Endothelial cell of umbilical vein (primary cell): ENCODE measurements around the gene OR56B1. TPM values are rescaled to one million over a fixed set of nuclear protein-coding genes. Genes with fewer than 3 reads are reported as not detected.
"Not testable (repeated sequence)": the region's sequence is repeated elsewhere in the genome, so short reads cannot be mapped to it uniquely, and the experiment has no call there.

Experiments used
- BruUV-seq: library from RNA; stranded (reverse); fragments of 400-500 nt; replicated peaks from 2 replicates; lab custom pipeline; 2021; lab: Mats Ljungman, UMichigan
- CTCF ChIA-PET: fragments of 300-600, 350-600 bp; sonication (Branson Sonifier 250); formaldehyde crosslinking; loops from one replicate; lab custom pipeline; 2021; ENCODE audit warnings: antibody characterized with exemption, inconsistent platforms; lab: Charles Lee
- POLR2A ChIA-PET: fragments of 300-600, 350-600 bp; sonication (Branson Sonifier 250); formaldehyde crosslinking; loops from one replicate; lab custom pipeline; 2021; ENCODE audit warnings: antibody characterized with exemption, inconsistent platforms; lab: Charles Lee
- DNase-seq: peaks from one replicate; pipeline ENCODE4 v3.0.0-alpha.2; 2011; ENCODE audit warnings: low read depth, low spot score
- FAIRE-seq: peaks from 2 replicates; lab custom pipeline; 2011; peaks lifted over from hg19 to GRCh38; lab: Jason Lieb, UNC
- H2AFZ ChIP-seq: 2 replicates; pipeline ENCODE4 v1.6.0; 2012; ENCODE audit warnings: low read depth, low read length, control low read depth, inconsistent platforms
- H3K27ac ChIP-seq: 2 replicates; pipeline ENCODE4 v1.5.1; 2011; ENCODE audit warnings: low read depth, mild to moderate bottlenecking, control low read depth, low read length, moderate library complexity; ENCODE audit not compliant: insufficient read depth
- H3K27me3 ChIP-seq, 2 experiments: 2 replicates each; pipeline versions ENCODE4 v1.6.0 to v1.6.1; 2011; ENCODE audit warnings: low read length in 2 of 2, mixed read lengths in 1 of 2; ENCODE audit not compliant: control insufficient read depth in 2 of 2, insufficient read depth in 2 of 2
- H3K36me3 ChIP-seq, 2 experiments: 2 replicates in 1 of 2; 3 replicates in 1 of 2; pipeline ENCODE4 v1.5.1; 2011; ENCODE audit warnings: low read length in 2 of 2, mild to moderate bottlenecking in 1 of 2, moderate library complexity in 1 of 2; ENCODE audit not compliant: control insufficient read depth in 2 of 2, insufficient read depth in 2 of 2; ENCODE audit errors: extremely low read depth in 1 of 2
- H3K4me1 ChIP-seq: 3 replicates; pipeline ENCODE4 v1.5.1; 2011; ENCODE audit warnings: mild to moderate bottlenecking, low read length; ENCODE audit not compliant: control insufficient read depth, insufficient read depth; ENCODE audit errors: extremely low read depth
- H3K4me2 ChIP-seq: 2 replicates; pipeline ENCODE4 v1.6.1; 2011; ENCODE audit warnings: low read length, control low read depth, mixed read lengths; ENCODE audit not compliant: insufficient read depth
- H3K4me3 ChIP-seq, 3 experiments: fragments of 200-600 bp in 1 of 3; sonication (generic), shearing (Covaris generic) in 1 of 3; replicated peaks in 1 of 3; 2 replicates each; pipeline ENCODE4 v1.5.1; 2011 to 2016; ENCODE audit warnings: control low read depth in 3 of 3, low read length in 3 of 3, mild to moderate bottlenecking in 2 of 3, inconsistent platforms in 1 of 3, low read depth in 1 of 3, moderate library complexity in 1 of 3; ENCODE audit not compliant: insufficient read depth in 1 of 3
- H3K79me2 ChIP-seq: 2 replicates; pipeline ENCODE4 v1.6.0; 2012; ENCODE audit warnings: low read length, inconsistent platforms; ENCODE audit not compliant: control insufficient read depth, insufficient read depth
- H3K9ac ChIP-seq: replicated peaks from 2 replicates; pipeline ENCODE3; 2011; ENCODE audit warnings: low read length, control low read depth; ENCODE audit not compliant: insufficient read depth; ENCODE audit errors: extremely low read depth
- H3K9me1 ChIP-seq: replicated peaks from 3 replicates; pipeline ENCODE4 v1.6.0; 2011; ENCODE audit warnings: mild to moderate bottlenecking, low read length; ENCODE audit not compliant: control insufficient read depth, insufficient read depth; ENCODE audit errors: extremely low read depth
- H3K9me3 ChIP-seq: replicated peaks from 2 replicates; pipeline ENCODE4 v1.5.1; 2012; ENCODE audit warnings: low read length, inconsistent platforms; ENCODE audit not compliant: control insufficient read depth, insufficient read depth
- H4K20me1 ChIP-seq: replicated peaks from 2 replicates; pipeline ENCODE3; 2011; ENCODE audit warnings: mild to moderate bottlenecking, low read length; ENCODE audit not compliant: control insufficient read depth, insufficient read depth; ENCODE audit errors: extremely low read depth
- CTCF ChIP-seq, 2 donors: IDR thresholded peaks; 1 replicate in 1 of 2; 2 replicates in 1 of 2; pipeline ENCODE4 v1.5.1; 2011; ENCODE audit warnings: low read length in 2 of 2, mild to moderate bottlenecking in 2 of 2, moderate library complexity in 2 of 2, control low read depth in 1 of 2, inconsistent platforms in 1 of 2, low read depth in 1 of 2; ENCODE audit not compliant: insufficient read depth in 1 of 2; ENCODE audit errors: extremely low read depth in 1 of 2
- EZH2 ChIP-seq: IDR thresholded peaks from 2 replicates; pipeline ENCODE4 v1.6.1; 2012; ENCODE audit warnings: borderline replicate concordance, low read depth, mild to moderate bottlenecking, moderate library complexity, low read length, inconsistent platforms; ENCODE audit not compliant: severe bottlenecking
- GATA2 ChIP-seq: IDR thresholded peaks from 2 replicates; pipeline ENCODE4 v1.7.0; 2011; ENCODE audit warnings: low read depth, mild to moderate bottlenecking, moderate library complexity, mixed read lengths, low read length; ENCODE audit not compliant: insufficient read length, insufficient read depth
- POLR2AphosphoS5 ChIP-seq: IDR thresholded peaks from 2 replicates; pipeline ENCODE4 v1.6.1; 2012; ENCODE audit warnings: low read depth, mild to moderate bottlenecking, control low read depth, low read length, moderate library complexity; ENCODE audit not compliant: insufficient read depth
- dilution Hi-C: fragments of 300-500 bp; cut with MboI; formaldehyde crosslinking; loops from one replicate; pipeline ENCODE4 v1.15.0; 2019; ENCODE audit warnings: low sequenced_read_pairs; ENCODE audit not compliant: extremely low pct_ligation_motif_present
- intact Hi-C: fragments of 100-400 bp; cut with micrococcal nuclease; formaldehyde crosslinking; loops from one replicate; pipeline ENCODE4 v1.10.0; 2022
- polyA plus RNA-seq, 4 experiments: library from polyadenylated mRNA; depleted of rRNA in 3 of 4; stranded (reverse) in 3 of 4; unstranded in 1 of 4; fragments of >200 nt; gene quantifications; 2 replicates each; pipeline versions ENCODE4 v1.2.1 to v1.2.3, GENCODE V29; 2011 to 2012; ENCODE audit warnings: missing spikeins in 1 of 4
- total RNA-seq: library from RNA; stranded (reverse); gene quantifications from 2 replicates; pipeline ENCODE4 v1.2.3, GENCODE V29; 2021

Gene OR56B1
- total and polyA plus RNA-seq, 2 donors (not counting 3 experiments of a cell fraction or from before 2014, with no cell fraction given), result not detected

GRCh38 chr11:5716518-5716917, 19.7 kb upstream of the OR56B1 start:
- H4K20me1 ChIP-seq, intact Hi-C loops, H3K79me2 ChIP-seq, POLR2A ChIA-PET, dilution Hi-C loops, H3K36me3 ChIP-seq, H3K27me3 ChIP-seq, H3K4me3 ChIP-seq, FAIRE-seq, H3K9me1 ChIP-seq, DNase-seq, H3K27ac ChIP-seq, CTCF ChIA-PET, H3K4me2 ChIP-seq, H3K9ac ChIP-seq, H3K4me1 ChIP-seq, H3K9me3 ChIP-seq, BruUV-seq, H2AFZ ChIP-seq: not testable (repeated sequence)

DNA sequence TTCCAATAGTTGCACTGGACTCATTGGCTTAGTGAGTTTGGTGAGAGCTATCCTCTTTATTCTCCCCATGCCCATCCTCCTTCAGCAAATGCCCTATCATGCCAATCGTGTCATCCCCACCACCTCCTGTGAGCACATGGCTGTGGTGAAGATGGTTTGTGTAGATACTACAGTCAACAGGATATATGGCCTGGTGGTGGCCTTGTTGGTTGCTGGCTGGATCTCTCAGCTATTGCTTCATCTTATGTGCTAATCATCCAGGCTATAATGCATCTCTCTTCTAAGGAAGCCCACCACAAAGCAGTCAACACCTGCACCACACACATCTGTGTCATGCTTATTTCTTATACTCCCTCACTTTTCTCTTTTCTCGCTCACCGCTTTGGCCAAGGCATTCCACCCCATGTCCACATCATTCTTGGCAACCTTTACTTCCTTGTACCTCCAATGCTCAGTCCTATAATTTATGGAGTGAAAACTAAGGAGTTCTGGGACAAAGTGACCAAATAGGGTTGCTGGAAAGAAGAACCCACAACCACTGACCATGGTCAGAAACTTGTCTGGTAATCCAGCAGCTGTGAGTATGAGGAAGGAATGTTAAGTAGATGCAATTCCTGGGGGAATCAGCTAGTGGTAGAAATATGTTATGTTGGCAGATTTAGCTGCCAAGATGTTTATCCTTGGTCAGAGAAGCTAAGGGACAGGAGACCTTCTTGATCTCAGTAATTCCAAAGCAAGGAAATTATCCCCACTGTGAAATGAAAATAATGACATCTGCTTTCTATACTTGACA, 16.3 kb upstream of the OR56B1 start:
- Histone ChIP-seq H3K9ac (no peak overlapping the region), H3K4me1 (no peaks in the 10 kb centered on the region), H3K4me2 (no peak overlapping the region), H3K4me3 (no peak overlapping the region), H3K27ac (no peak overlapping the region), H3K9me3 (no peaks in the 10 kb centered on the region), H3K27me3 (peaks cover 0 to 6% of the 10 kb centered on the region in 2 experiments), H4K20me1 (no peaks in the 10 kb centered on the region), H3K79me2 (no peaks in the 10 kb centered on the region), H3K9me1 (no peaks in the 10 kb centered on the region), H2AFZ (no peak overlapping the region), H3K36me3 (no peaks in the 10 kb centered on the region)
- FAIRE-seq (no peak), DNase-seq (no peak)
- no TSS peak for BruUV-seq
- TF ChIP-seq GATA2, result no peak
- no peak for TF ChIP-seq CTCF (IDR thresholded peaks at IDR 0.05; ENCODE audit: extremely low read depth in 1 of 2, insufficient read depth in 1 of 2, low read depth in 1 of 2, low read length in 2 of 2)
- TF ChIP-seq EZH2, result no peak
- no peak for TF ChIP-seq POLR2AphosphoS5
- ChIA-PET POLR2A (no interaction called here), CTCF (no interaction called here)
- intact Hi-C loops (no loop called here), dilution Hi-C loops (no loop called here)
